Measurements from ENCODE around the gene DLGAP3.

DLGAP3 gene

GRCh38 chr1:34907487-34908090 lies 21.9 kb downstream of the DLGAP3 start:
- H3K4me3 ChIP-seq: no peak overlapping the region
- H3K27ac ChIP-seq: no peak overlapping the region

DNA sequence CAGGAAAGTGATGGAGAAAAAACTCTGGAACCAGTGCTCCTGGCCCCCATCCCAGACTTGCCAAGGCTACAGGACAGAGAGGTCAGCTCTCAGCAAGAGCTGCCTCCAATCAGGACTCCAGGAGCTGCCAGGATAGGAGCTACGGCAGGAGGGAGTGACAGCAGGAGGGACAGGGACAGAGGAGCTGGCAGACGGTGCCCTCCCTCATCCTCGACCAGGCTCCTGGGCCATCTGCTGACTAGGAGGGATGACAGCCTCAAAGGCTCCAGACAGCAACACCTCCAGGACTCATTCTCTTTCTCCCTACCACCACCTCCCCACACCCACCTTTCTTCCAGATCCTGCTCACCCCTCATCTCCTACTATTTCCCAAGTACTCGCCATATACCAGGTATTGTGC lies 22.7 kb downstream of the DLGAP3 start:
- Histone ChIP-seq H3K27ac (no peak overlapping the region), H3K4me3 (no peak overlapping the region)

DNA sequence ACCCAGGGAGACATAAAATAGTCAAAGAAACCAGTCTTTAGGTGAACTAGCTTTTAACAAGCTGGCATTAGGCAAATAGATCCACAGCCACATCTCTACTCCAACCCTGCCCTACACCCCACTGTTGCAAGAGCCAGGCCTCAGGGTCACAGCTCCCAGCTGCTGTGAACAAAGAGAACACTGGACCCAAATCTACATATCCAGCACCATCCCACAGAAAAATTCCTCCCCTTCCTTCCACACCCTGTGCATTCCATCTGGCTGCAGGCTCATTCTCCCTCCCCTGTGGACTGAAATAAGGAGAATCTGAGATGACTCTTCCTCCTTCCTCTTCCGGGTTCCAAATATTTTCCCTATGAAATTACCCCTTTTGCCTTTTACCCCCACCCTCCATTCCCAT lies 23.2 kb downstream of the DLGAP3 start:
- no peak overlapping the region for H3K4me3 ChIP-seq
- no peak overlapping the region for H3K27ac ChIP-seq

- no peak overlapping the region for H3K4me3 ChIP-seq
- no peak overlapping the region for H3K27ac ChIP-seq
Observed at GRCh38 chr1:34905098-34905459, 24.4 kb downstream of the DLGAP3 start.

GRCh38 chr1:34904236-34905097 lies 25.0 kb downstream of the DLGAP3 start:
- Histone ChIP-seq H3K27ac (no peak overlapping the region), H3K4me3 (no peak overlapping the region)

DNA sequence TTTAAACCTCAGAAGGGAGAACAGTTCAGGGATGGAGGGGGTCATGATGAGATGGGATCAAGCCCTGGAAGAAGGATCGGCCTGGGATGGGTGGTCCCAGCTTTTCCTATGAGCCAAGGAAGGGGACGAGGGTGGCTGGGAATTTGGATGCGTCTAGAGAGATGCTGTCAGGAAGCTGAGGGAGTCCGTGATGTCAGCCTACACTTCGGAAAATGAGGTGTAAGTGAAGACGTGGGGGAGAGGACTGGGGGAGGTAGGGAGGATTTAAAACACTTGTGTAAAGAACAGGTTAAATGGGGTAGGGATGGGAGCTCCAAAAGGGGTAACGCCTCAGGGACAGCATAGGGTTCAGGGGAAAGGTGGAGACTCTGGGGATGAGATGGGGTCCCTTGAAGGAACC lies 27.5 kb downstream of the DLGAP3 start:
- Histone ChIP-seq H3K4me3 (no peak overlapping the region), H3K27ac (no peak overlapping the region)

DNA sequence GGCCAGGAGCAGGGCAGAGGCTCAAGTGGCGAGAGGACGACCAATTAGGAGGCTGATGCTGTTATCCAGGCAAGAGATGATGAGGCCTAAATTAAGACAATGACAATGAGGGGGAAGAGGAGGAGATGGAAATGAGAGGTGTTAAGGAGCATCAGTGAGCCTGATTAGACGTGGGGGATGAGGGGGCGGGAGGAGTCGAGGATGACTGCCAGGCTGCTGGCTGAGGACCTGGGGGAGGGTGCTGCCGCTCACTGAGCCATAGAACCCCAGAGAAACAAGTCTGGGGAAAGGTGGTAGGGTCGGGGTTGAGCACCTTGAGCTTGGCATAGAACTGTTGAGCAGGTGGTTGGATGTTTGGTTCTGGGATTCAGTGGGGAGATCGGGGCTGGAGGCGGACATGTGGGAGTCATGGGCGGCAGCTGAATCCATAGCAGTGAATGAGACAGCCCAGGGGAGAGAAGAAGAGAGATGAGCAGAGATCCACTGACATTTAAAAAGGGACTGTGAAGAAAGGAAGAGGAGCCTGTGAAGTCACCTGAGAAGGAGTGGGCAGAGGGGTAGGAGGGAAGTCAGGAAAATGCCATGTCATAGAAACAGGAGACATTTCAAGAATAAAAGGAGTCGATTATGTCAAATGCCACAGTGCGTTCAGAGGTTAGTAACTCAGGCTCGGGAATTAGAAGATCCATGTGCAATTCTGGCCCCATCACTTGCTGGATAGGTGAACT lies 28.5 kb downstream of the DLGAP3 start:
- Histone ChIP-seq H3K4me3 (no peak overlapping the region), H3K27ac (no peak overlapping the region)

DNA sequence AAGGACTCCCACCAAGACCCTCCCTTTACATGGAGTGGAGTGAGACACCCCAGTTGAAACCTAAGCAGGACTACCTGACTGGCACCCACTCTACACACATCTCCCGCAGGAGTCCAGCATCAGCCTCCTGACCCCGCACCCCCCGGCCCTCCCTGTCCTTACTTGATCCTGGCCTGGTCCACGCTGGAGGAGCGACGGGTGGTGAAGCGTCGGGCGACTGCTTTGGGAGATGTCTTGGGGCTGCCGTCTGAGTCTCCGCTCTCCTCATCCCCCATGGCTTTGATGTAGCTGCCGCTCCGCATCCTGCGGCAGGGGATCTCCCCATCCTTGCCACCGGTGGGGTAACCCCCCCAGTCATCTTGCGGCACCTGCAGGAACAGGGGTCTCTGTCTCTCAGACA lies 29.5 kb downstream of the DLGAP3 start:
- no peak overlapping the region for H3K4me3 ChIP-seq
- no peak overlapping the region for H3K27ac ChIP-seq

- H3K4me3 ChIP-seq: no peak overlapping the region
- H3K27ac ChIP-seq: no peak overlapping the region
Observed at GRCh38 chr1:34899471-34899870, 30.0 kb downstream of the DLGAP3 start.

DNA sequence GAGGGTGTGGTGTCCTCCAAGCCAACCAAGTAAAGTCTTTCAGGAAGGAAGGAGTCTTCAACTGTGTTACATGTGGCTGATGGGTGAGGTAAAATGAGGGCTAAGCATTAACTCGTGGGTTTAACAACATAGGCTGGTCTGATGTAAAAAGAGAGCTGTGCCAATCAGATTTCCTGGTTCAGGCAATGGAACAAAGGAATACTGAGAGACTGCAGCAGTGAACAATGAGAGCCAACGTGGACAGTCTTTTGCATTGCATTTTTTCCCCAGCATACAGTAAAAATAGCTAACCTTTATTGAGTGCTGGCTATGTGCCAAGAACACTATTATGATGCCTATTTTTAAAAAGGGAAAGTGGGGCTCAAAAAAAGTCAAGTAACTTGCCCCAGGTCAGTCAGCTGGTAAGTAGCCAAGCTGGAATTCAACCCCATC lies 31.1 kb downstream of the DLGAP3 start:
- no peak overlapping the region for H3K4me3 ChIP-seq
- H3K27ac ChIP-seq: no peak overlapping the region

GRCh38 chr1:34896612-34897011 lies 32.8 kb downstream of the DLGAP3 start:
- no peak overlapping the region for H3K27ac ChIP-seq
- no peak overlapping the region for H3K4me3 ChIP-seq

DNA sequence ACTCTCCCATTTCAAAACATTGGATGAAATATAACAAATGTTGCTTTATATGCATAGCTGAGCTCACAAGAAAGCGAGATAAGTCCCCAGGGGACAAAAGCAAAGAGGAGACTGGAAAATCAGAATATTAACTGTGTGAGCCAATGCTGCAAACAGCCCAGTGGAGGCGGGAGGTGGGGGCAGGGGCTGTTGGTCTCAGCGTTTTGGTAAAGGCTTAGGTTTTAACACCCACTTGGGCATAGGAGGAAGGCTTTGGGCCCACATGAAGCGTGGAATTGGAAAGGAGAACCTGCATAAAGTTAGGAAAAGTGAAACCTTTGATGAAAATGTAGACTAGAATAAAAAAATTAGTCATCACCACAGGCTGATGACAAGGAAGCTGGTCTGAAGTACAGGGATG lies 39.7 kb downstream of the DLGAP3 start:
- no peak overlapping the region for H3K4me3 ChIP-seq
- H3K27ac ChIP-seq: no peak overlapping the region

GRCh38 chr1:34887593-34887992 lies 41.9 kb downstream of the DLGAP3 start:
- Histone ChIP-seq H3K4me3 (no peak overlapping the region), H3K27ac (no peak overlapping the region)

- Histone ChIP-seq H3K27ac (no peak overlapping the region), H3K4me3 (peak overlapping the region; percentile 2 to 36 (median 19))
Observed at GRCh38 chr1:34885405-34886247, 43.8 kb downstream of the DLGAP3 start.

DNA sequence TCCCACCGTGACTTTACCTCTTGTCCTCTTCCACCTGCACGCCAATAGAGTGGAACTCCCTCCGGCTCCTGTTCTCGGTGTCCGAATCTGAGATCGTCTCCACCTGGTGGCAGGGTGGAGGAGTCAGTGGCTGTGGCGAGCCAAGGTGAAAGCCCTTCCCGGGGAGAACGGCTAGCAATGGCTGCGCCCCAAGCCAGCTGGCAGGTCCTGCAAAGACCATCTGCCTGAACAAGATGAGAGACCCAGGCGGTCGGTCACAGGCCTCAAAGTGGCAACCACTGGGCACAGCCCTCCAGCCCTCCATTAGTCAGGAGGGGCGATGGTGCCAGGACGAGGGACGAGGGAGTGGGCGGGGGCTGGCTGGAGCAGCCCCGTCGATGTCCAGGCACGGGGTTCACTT lies 44.5 kb downstream of the DLGAP3 start:
- Histone ChIP-seq H3K27ac (no peak overlapping the region), H3K4me3 (peak overlapping the region in 1 of 7 experiments; percentile 2)

DNA sequence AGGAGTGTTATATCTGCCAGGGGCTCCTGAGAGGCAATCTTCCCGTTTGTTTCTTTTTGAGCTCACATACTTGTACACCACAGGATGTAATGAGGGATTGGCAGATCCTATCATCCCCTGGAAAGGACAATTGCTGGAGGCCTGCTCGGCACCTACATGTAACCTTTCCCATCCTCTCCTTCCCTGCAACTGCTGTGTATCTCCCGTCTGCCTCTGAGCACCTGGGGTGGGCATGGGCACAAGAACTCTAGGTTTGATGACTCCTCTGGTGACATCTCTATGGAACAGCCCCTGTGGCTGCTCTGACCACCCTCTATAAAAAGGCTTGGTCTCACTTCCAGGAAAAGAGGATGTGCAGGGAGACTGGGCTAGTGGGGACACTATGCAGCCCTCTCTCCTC lies 44.9 kb downstream of the DLGAP3 start:
- H3K4me3 ChIP-seq: no peak overlapping the region
- no peak overlapping the region for H3K27ac ChIP-seq

DNA sequence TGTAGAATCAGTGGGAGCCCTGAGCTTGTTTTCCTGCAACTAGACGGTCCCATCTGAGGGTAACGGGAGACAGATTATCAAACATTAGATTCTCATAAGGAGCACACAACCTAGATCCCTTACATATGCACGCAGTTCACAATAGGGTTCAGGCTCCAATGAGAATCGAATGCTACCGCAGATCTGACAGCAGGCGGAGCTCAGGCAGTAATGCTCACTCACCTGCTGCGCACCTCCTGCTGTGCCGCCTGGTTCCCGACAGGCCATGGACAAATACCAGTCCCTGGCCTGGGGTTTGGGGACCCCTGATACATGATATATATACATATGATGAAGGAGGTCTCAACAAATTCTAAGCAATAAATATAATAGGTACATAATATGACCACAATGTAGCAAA lies 50.2 kb downstream of the DLGAP3 start:
- Histone ChIP-seq H3K27ac (no peak overlapping the region), H3K4me3 (no peak overlapping the region)

DNA sequence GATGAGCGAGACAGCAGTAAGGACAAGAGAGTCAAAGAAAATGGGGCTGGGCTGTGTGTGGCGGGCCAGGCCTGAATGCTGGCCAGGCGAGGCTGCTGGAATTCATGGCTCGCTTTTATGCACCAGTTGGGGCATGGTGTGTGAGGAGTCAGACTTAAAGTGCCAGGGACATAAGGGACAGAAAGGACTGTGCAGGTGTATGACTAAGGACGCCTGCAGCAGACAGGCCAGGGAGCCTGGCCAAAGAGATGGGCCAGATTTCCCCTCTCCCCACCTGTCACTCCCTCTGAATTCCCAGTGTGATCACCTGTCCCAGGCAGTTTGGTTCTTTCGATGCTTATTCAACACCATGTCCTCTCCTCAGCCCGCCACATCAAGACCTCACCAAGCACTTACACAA lies 53.0 kb downstream of the DLGAP3 start:
- no peak overlapping the region for H3K4me3 ChIP-seq
- no peak overlapping the region for H3K27ac ChIP-seq

DNA sequence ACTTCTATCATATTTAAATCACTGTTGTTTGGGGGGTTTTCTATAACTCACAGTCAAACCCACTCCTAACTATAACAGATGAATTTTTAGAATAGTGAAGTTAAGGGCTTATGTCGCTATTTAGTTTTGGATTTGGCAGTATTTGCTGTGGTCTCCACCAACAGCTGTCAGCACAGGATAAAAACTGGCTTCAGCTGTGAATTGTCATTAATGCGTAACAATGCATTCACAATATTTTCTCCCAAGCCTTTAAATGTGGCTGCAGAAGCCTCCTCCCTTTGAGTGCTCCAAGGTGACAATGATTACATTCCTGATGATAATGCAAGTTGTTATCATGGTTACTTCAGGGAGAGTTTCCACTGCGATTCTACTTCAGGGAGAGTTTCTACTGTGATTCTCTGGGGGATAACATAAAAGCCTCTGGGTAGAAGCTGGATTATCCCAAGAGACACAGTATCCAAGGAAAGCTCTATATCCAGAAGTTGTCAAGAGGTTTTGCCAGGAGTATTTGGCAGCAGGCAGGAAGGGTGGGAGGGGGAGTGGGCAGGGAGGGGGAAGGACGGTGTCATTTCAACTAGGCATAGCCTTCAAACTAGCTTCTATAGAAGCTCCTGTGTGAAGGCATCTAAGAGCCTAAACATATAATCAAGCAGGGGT lies 55.0 kb downstream of the DLGAP3 start:
- H3K4me3 ChIP-seq: no peak overlapping the region
- H3K27ac ChIP-seq: no peak overlapping the region

DNA sequence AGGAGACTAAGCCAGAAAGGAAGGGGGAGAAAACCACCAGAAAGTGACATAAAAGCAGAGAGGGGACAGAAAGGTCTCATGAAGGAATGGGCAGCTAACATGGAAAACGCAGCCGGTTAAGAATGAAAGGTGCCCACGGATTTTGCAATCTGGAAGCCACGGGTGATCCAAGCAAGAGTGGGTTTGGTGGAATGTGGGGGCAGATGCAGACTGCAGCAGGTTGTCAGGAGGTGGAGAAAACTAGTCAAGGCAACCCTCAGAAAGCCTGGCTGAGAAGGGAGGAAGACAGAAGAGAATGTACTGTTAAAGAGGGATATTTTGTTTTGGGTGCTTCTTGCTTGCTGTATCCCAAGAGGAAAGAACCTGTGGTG lies 57.3 kb downstream of the DLGAP3 start:
- Histone ChIP-seq H3K4me3 (no peak overlapping the region), H3K27ac (no peak overlapping the region)

Data from skin epidermis (tissue), 12 donors.